Mesothelial cell of epicardium (in vitro differentiated cells): Measurements from ENCODE around the gene MRAP2. TPM values are rescaled to one million over a fixed set of nuclear protein-coding genes. Genes with fewer than 3 reads are reported as not detected.
"Not testable (repeated sequence)": the region's sequence is repeated elsewhere in the genome, so short reads cannot be mapped to it uniquely, and the experiment has no call there.

Experiments used
- DNase-seq, 2 experiments: peaks; one replicate each; pipeline ENCODE4 v3.0.0; 2021; ENCODE audit warnings: low spot score in 2 of 2; ENCODE audit not compliant: unreplicated experiment in 2 of 2
- H3K27ac Mint-ChIP-seq: 2 replicates; pipeline ENCODE4 v1.8.0; 2021; ENCODE audit warnings: mixed read lengths
- H3K27me3 Mint-ChIP-seq: 2 replicates; pipeline ENCODE4 v1.8.0; 2021; ENCODE audit warnings: low read depth, mixed read lengths
- H3K36me3 Mint-ChIP-seq: 2 replicates; pipeline ENCODE4 v1.8.0; 2021; ENCODE audit warnings: mixed read lengths
- H3K4me1 Mint-ChIP-seq: 2 replicates; pipeline ENCODE4 v1.8.0; 2021; ENCODE audit warnings: mixed read lengths
- H3K4me3 Mint-ChIP-seq: 2 replicates; pipeline ENCODE4 v1.8.0; 2021; ENCODE audit warnings: mild to moderate bottlenecking, moderate library complexity, mixed read lengths
- H3K9me3 Mint-ChIP-seq: 2 replicates; pipeline ENCODE4 v1.8.0; 2021; ENCODE audit warnings: mixed read lengths
- CTCF ChIP-seq: fragments of 200-600 bp; sonication (generic); IDR thresholded peaks from one replicate; pipeline ENCODE4 v1.5.0; 2021; ENCODE audit warnings: antibody characterized with exemption; ENCODE audit not compliant: unreplicated experiment
- total RNA-seq: library from RNA; stranded (reverse); gene quantifications from 3 replicates; pipeline ENCODE4 v1.2.1, GENCODE V29; 2021

Gene MRAP2
- total RNA-seq, 1 donor from 2014 or later, result 2.7 TPM

GRCh38 chr6:84107495-84107894, 73.9 kb downstream of the MRAP2 start:
- Mint-ChIP-seq H3K36me3 (no peaks in the 10 kb centered on the region), H3K27me3 (peaks cover 6% of the 10 kb centered on the region), H3K4me3 (no peak overlapping the region), H3K9me3 (peaks cover 15% of the 10 kb centered on the region), H3K27ac (no peak overlapping the region), H3K4me1 (peaks cover 7% of the 10 kb centered on the region)
- DNase-seq, result no peak
- no peak for TF ChIP-seq CTCF

GRCh38 chr6:84111351-84111750, 77.8 kb downstream of the MRAP2 start:
- not testable (repeated sequence) for H3K27ac Mint-ChIP-seq, H3K4me1 Mint-ChIP-seq, H3K4me3 Mint-ChIP-seq, DNase-seq, H3K36me3 Mint-ChIP-seq
- H3K9me3 Mint-ChIP-seq, result peaks cover 15% of the 10 kb centered on the region
- peaks cover 12% of the 10 kb centered on the region for H3K27me3 Mint-ChIP-seq

- H3K9me3 Mint-ChIP-seq, result peaks cover 17% of the 10 kb centered on the region
- H3K27me3 Mint-ChIP-seq, result peaks cover 12% of the 10 kb centered on the region
- H3K4me3 Mint-ChIP-seq, H3K27ac Mint-ChIP-seq, H3K4me1 Mint-ChIP-seq, H3K36me3 Mint-ChIP-seq, DNase-seq: not testable (repeated sequence)
These were observed 81.5 kb downstream of the MRAP2 start for GRCh38 chr6:84114933-84115594.

- Mint-ChIP-seq H3K27ac (no peak overlapping the region), H3K9me3 (peaks cover 15% of the 10 kb centered on the region), H3K4me1 (no peaks in the 10 kb centered on the region), H3K36me3 (peaks cover 5% of the 10 kb centered on the region), H3K4me3 (no peak overlapping the region), H3K27me3 (peaks cover 5% of the 10 kb centered on the region)
- no peak for TF ChIP-seq CTCF
- no peak for DNase-seq
These were observed 84.6 kb downstream of the MRAP2 start for GRCh38 chr6:84118191-84118590.

GRCh38 chr6:84119277-84119676, 85.7 kb downstream of the MRAP2 start:
- no peak for TF ChIP-seq CTCF
- H3K4me1 Mint-ChIP-seq, result no peaks in the 10 kb centered on the region
- DNase-seq, result no peak

GRCh38 chr6:84123186-84123585, 89.6 kb downstream of the MRAP2 start:
- H3K4me3 Mint-ChIP-seq, result no peak overlapping the region
- H3K4me1 Mint-ChIP-seq, result no peaks in the 10 kb centered on the region
- TF ChIP-seq CTCF, result no peak
- H3K27ac Mint-ChIP-seq, result no peak overlapping the region
- H3K36me3 Mint-ChIP-seq, result peaks cover 30% of the 10 kb centered on the region
- H3K27me3 Mint-ChIP-seq, result no peaks in the 10 kb centered on the region
- DNase-seq, result no peak
- peaks cover 15% of the 10 kb centered on the region for H3K9me3 Mint-ChIP-seq

More at GRCh38 chr6:84119277-84119676, 85.7 kb downstream of the MRAP2 start:
- Mint-ChIP-seq H3K36me3 (peaks cover 16% of the 10 kb centered on the region), H3K27me3 (peaks cover 2% of the 10 kb centered on the region), H3K27ac (no peak overlapping the region), H3K9me3 (peaks cover 21% of the 10 kb centered on the region), H3K4me3 (no peak overlapping the region)

GRCh38 chr6:84129588-84129987, 96.0 kb downstream of the MRAP2 start:
- Mint-ChIP-seq H3K36me3 (peaks cover 37% of the 10 kb centered on the region), H3K9me3 (peaks cover 29% of the 10 kb centered on the region)
- DNase-seq, H3K4me1 Mint-ChIP-seq, H3K27ac Mint-ChIP-seq, H3K27me3 Mint-ChIP-seq, H3K4me3 Mint-ChIP-seq: not testable (repeated sequence)

GRCh38 chr6:84133385-84133784, 99.8 kb downstream of the MRAP2 start:
- not testable (repeated sequence) for DNase-seq, H3K27me3 Mint-ChIP-seq, H3K4me1 Mint-ChIP-seq, H3K27ac Mint-ChIP-seq, H3K4me3 Mint-ChIP-seq
- H3K36me3 Mint-ChIP-seq, result peaks cover 28% of the 10 kb centered on the region
- peaks cover 29% of the 10 kb centered on the region for H3K9me3 Mint-ChIP-seq
